GOT3 (cell line): ENCODE results near the gene CBLB.

Source experiments
- DNase-seq: peaks from one replicate; lab custom pipeline; 2025; ENCODE audit warnings: mixed read lengths; lab: John Stamatoyannopoulos, UW

The CBLB gene

DNA sequence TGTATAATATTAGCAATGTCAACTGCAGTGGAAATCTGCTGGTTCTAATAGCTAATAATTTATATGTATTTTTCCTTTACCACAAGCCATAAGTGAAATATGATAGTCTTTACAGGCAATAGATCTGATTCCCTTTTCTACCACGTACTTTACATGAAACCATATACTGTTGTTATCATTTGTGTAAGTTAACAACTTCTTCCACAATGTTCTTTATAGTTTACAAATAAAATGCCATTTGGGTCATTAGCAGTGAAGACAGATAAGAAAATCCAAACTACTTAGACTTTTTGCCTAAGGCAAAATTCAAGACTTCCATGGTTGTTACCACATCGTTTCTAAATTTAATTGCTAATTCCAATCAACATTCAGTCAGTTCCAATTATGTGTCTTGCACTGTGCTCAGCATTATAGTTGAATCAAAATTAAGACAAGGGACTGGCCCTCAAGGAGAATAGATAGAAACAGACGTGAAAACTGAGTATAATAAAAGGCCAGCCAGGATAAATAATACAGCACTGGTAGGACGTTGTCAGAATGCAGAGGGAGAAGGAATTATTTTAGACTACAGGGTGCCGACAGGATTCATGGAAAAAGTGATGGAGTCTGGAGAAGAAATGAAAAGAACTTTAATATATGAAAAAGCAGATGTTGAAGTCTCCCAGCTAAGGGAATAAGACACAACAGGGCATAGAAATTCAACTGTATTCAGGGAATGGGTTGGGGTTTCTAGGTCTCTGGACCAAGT, 252.3 kb downstream of the CBLB start:
- no peak for DNase-seq

DNA sequence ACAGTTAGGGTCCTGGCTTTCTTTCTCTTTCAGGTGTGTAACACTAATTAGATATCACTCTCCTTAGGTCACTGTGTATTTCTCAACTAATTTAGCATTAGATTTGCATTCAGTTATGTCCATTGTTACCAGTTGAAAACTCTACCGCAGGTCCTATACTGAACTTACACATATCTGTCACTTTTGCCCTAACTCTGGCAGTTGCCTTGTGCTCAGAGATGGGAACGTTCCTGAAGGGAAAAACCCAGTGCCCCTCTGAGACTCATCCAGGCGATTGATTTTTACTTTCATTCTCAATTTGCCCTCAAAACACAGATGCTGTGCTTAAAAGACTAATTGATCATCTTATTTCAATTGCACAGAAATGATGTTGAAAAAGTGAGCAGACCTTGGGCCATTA, 253.0 kb downstream of the CBLB start:
- DNase-seq: no peak

DNA sequence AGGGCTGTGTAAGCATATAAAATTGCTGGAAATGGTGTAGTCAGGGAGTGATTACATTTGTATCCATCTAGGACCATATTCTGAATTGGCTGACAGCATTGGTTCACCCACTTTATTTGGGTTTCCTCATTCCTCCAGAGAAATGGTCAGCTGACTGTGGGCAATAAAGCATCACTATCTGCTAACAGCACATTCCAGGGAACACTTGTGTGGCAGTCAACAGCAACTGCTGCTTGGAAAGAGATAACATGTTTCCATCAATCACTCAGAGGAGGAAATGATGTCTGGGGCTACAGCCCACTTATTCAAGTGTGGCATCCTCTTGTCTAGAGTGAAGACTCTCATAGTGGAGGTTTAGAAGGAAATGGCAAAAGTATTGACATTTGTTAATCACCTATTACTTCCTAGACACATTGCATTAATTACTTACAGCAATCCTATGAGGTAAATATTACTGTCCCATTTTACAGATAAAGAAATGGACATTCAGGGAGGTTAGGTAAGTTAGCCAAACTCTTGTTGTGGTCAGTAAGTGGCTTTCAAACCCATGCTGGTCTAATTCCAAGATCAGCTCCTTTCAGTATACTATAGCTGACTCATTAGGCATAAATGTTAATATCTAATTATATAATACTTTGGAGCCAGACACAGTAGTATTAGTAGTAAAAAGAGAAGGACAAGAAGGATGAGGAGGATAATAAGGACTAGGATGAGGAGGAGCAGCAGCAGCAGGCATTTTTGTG, 254.4 kb downstream of the CBLB start:
- DNase-seq: no peak

DNA sequence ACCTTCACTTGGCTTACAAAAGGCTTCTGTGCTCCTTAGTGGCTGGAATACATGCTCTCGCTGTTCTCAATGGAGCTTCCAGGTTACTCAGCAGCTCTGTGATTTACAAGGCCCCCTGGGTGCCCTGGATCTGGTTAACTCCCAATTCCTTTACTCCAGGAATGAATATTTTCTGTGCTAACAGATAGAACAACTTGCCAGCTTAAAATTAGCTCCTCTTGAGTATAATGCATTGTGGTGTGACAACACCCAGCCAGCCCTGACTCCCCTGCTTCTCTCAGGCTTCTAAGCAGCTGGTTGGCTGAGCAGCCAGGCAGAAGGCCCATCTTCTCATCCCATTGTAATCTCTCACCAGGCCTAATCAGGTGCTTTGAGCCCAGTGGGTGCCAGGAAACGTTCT, 255.7 kb downstream of the CBLB start:
- DNase-seq: no peak

DNA sequence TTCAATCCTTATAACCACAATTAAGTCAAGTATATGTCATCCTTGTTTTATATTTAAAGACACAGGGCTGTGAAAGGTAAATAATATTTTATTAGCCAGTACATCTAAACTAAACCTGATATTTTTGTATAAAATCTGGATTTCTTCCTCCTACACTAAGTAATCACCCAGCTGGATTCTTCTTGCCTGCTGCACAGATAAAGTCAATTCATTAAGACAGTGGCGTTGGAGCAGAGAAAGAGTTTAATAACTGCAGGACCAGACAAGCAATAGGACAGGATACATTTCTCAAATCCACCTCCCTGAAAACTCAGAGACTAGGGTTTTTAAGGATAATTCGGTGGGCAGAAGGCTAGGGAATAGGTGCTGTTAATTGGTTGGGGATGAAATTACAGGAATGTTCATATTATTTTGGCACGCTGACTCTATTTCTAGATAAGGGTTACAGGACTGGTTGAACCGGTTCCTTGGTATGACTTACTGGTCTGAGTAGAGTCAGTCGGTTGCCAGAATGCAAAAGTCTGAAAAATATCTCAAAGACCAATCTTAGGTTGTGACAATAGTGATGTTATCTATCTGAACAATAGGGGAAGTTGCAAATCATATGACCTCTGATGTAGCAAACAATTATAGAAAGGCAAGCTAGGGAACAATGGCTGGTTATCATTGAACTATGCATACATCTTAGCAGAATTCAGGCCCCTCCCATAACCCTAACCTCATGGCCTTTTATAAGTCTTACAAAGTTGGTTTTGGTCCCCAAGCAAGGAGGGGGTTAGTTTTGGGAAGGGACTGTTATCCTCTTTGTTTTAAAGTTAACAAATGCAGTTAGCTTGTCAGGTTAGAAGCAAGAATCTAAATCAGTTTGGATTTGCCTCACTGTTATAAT, 257.3 kb downstream of the CBLB start:
- DNase-seq: no peak

GRCh38 chr3:105610473-105610872, 258.3 kb downstream of the CBLB start:
- no peak for DNase-seq

GRCh38 chr3:105608623-105609022, 260.2 kb downstream of the CBLB start:
- DNase-seq: no peak

DNA sequence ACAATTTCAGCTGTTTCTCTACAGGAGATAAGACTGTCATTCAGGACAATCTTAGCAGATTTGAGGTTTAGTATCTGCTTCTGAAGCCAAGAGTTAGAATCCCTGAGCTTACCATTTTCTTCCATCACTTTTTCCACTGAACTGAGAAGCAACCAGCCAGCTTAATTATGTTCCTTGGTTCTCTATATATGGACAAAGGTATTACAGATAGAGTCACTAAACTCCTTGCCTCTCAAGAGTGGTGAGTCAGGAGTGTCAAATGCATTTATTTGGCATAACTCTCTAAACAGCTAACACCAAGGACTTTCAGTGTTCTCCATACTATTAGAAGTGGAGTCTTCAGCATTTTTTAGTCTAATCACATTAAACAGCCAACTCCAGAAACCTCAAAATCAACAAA, 262.8 kb downstream of the CBLB start:
- no peak for DNase-seq
